ENCODE measurements around the gene FOXD4L6. TPM values are rescaled to one million over a fixed set of nuclear protein-coding genes. Genes with fewer than 3 reads are reported as not detected.
"Not testable (repeated sequence)": the region's sequence is repeated elsewhere in the genome, so short reads cannot be mapped to it uniquely, and the experiment has no call there.

Gene FOXD4L6
- total RNA-seq, 1 experiment from 2014 or later, result not detected

- H3K9me3 Mint-ChIP-seq (ENCODE audit: unreplicated experiment); H3K36me3 ChIP-seq (ENCODE audit: control insufficient read depth, insufficient read depth, low read length); POLR2A ChIA-PET; H3K27me3 Mint-ChIP-seq (ENCODE audit: insufficient read depth, unreplicated experiment); DNase-seq; H3K27me3 ChIP-seq (replicated peaks; ENCODE audit: control insufficient read depth, insufficient read depth, low read length); BruUV-seq (replicated peaks); H3K4me1 Mint-ChIP-seq (ENCODE audit: low read depth, unreplicated experiment); H3K4me1 ChIP-seq; CTCF ChIA-PET; H3K4me3 ChIP-seq (ENCODE audit: low read depth, low read length); H3K9me3 ChIP-seq; intact Hi-C loops (cut with micrococcal nuclease; ENCODE audit: unreplicated experiment); H3K27ac Mint-ChIP-seq (ENCODE audit: unreplicated experiment); H3K4me3 Mint-ChIP-seq (ENCODE audit: unreplicated experiment); H3K36me3 Mint-ChIP-seq (ENCODE audit: insufficient read depth, unreplicated experiment): not testable (repeated sequence)
Measured at GRCh38 chr9:41087929-41088328, 40.6 kb downstream of the FOXD4L6 start.

- H3K4me1 ChIP-seq; H3K36me3 Mint-ChIP-seq (ENCODE audit: insufficient read depth, unreplicated experiment); H3K27ac Mint-ChIP-seq (ENCODE audit: unreplicated experiment); H3K27me3 ChIP-seq (replicated peaks; ENCODE audit: control insufficient read depth, insufficient read depth, low read length); H3K27me3 Mint-ChIP-seq (ENCODE audit: insufficient read depth, unreplicated experiment); H3K9me3 Mint-ChIP-seq (ENCODE audit: unreplicated experiment); intact Hi-C loops (cut with micrococcal nuclease; ENCODE audit: unreplicated experiment); BruUV-seq (replicated peaks); H3K9me3 ChIP-seq; H3K4me3 ChIP-seq (ENCODE audit: low read depth, low read length); H3K4me1 Mint-ChIP-seq (ENCODE audit: low read depth, unreplicated experiment); POLR2A ChIA-PET; H3K4me3 Mint-ChIP-seq (ENCODE audit: unreplicated experiment); DNase-seq; H3K36me3 ChIP-seq (ENCODE audit: control insufficient read depth, insufficient read depth, low read length); CTCF ChIA-PET: not testable (repeated sequence)
Measured at GRCh38 chr9:41087157-41087780, 41.2 kb downstream of the FOXD4L6 start.

GRCh38 chr9:41086685-41087084 is 41.8 kb downstream of the FOXD4L6 start:
- H3K4me3 Mint-ChIP-seq (ENCODE audit: unreplicated experiment); H3K36me3 ChIP-seq (ENCODE audit: control insufficient read depth, insufficient read depth, low read length); H3K4me3 ChIP-seq (ENCODE audit: low read depth, low read length); H3K4me1 Mint-ChIP-seq (ENCODE audit: low read depth, unreplicated experiment); H3K27me3 ChIP-seq (replicated peaks; ENCODE audit: control insufficient read depth, insufficient read depth, low read length); H3K9me3 ChIP-seq; POLR2A ChIA-PET; DNase-seq; H3K27ac Mint-ChIP-seq (ENCODE audit: unreplicated experiment); H3K36me3 Mint-ChIP-seq (ENCODE audit: insufficient read depth, unreplicated experiment); H3K27me3 Mint-ChIP-seq (ENCODE audit: insufficient read depth, unreplicated experiment); H3K9me3 Mint-ChIP-seq (ENCODE audit: unreplicated experiment); H3K4me1 ChIP-seq; BruUV-seq (replicated peaks); intact Hi-C loops (cut with micrococcal nuclease; ENCODE audit: unreplicated experiment); CTCF ChIA-PET: not testable (repeated sequence)

- BruUV-seq (replicated peaks); POLR2A ChIA-PET; intact Hi-C loops (cut with micrococcal nuclease; ENCODE audit: unreplicated experiment); DNase-seq; H3K27ac Mint-ChIP-seq (ENCODE audit: unreplicated experiment); H3K4me3 ChIP-seq (ENCODE audit: low read depth, low read length); H3K36me3 Mint-ChIP-seq (ENCODE audit: insufficient read depth, unreplicated experiment); H3K4me3 Mint-ChIP-seq (ENCODE audit: unreplicated experiment); H3K27me3 Mint-ChIP-seq (ENCODE audit: insufficient read depth, unreplicated experiment); H3K4me1 Mint-ChIP-seq (ENCODE audit: low read depth, unreplicated experiment); H3K4me1 ChIP-seq; H3K9me3 Mint-ChIP-seq (ENCODE audit: unreplicated experiment); H3K27me3 ChIP-seq (replicated peaks; ENCODE audit: control insufficient read depth, insufficient read depth, low read length); H3K36me3 ChIP-seq (ENCODE audit: control insufficient read depth, insufficient read depth, low read length); CTCF ChIA-PET; H3K9me3 ChIP-seq: not testable (repeated sequence)
Measured at GRCh38 chr9:41086215-41086614, 42.3 kb downstream of the FOXD4L6 start.

GRCh38 chr9:41082358-41082757 is 46.1 kb downstream of the FOXD4L6 start:
- DNase-seq; H3K36me3 ChIP-seq (ENCODE audit: control insufficient read depth, insufficient read depth, low read length); CTCF ChIA-PET; H3K27ac Mint-ChIP-seq (ENCODE audit: unreplicated experiment); H3K4me1 Mint-ChIP-seq (ENCODE audit: low read depth, unreplicated experiment); H3K9me3 ChIP-seq; intact Hi-C loops (cut with micrococcal nuclease; ENCODE audit: unreplicated experiment); H3K27me3 ChIP-seq (replicated peaks; ENCODE audit: control insufficient read depth, insufficient read depth, low read length); POLR2A ChIA-PET; H3K4me1 ChIP-seq; H3K4me3 ChIP-seq (ENCODE audit: low read depth, low read length); H3K27me3 Mint-ChIP-seq (ENCODE audit: insufficient read depth, unreplicated experiment); H3K36me3 Mint-ChIP-seq (ENCODE audit: insufficient read depth, unreplicated experiment); BruUV-seq (replicated peaks); H3K9me3 Mint-ChIP-seq (ENCODE audit: unreplicated experiment); H3K4me3 Mint-ChIP-seq (ENCODE audit: unreplicated experiment): not testable (repeated sequence)

- H3K36me3 ChIP-seq (ENCODE audit: control insufficient read depth, insufficient read depth, low read length); POLR2A ChIA-PET; CTCF ChIA-PET; H3K9me3 Mint-ChIP-seq (ENCODE audit: unreplicated experiment); H3K4me1 Mint-ChIP-seq (ENCODE audit: low read depth, unreplicated experiment); H3K4me1 ChIP-seq; H3K4me3 ChIP-seq (ENCODE audit: low read depth, low read length); H3K27ac Mint-ChIP-seq (ENCODE audit: unreplicated experiment); H3K9me3 ChIP-seq; H3K27me3 Mint-ChIP-seq (ENCODE audit: insufficient read depth, unreplicated experiment); intact Hi-C loops (cut with micrococcal nuclease; ENCODE audit: unreplicated experiment); H3K36me3 Mint-ChIP-seq (ENCODE audit: insufficient read depth, unreplicated experiment); BruUV-seq (replicated peaks); H3K4me3 Mint-ChIP-seq (ENCODE audit: unreplicated experiment); H3K27me3 ChIP-seq (replicated peaks; ENCODE audit: control insufficient read depth, insufficient read depth, low read length); DNase-seq: not testable (repeated sequence)
Measured at GRCh38 chr9:41079464-41079863, 49.0 kb downstream of the FOXD4L6 start.

GRCh38 chr9:41077586-41077985 is 50.9 kb downstream of the FOXD4L6 start:
- H3K4me3 ChIP-seq (ENCODE audit: low read depth, low read length); H3K4me1 Mint-ChIP-seq (ENCODE audit: low read depth, unreplicated experiment); H3K36me3 ChIP-seq (ENCODE audit: control insufficient read depth, insufficient read depth, low read length); BruUV-seq (replicated peaks); POLR2A ChIA-PET; H3K4me3 Mint-ChIP-seq (ENCODE audit: unreplicated experiment); H3K9me3 Mint-ChIP-seq (ENCODE audit: unreplicated experiment); H3K4me1 ChIP-seq; H3K27me3 ChIP-seq (replicated peaks; ENCODE audit: control insufficient read depth, insufficient read depth, low read length); CTCF ChIA-PET; H3K27ac Mint-ChIP-seq (ENCODE audit: unreplicated experiment); intact Hi-C loops (cut with micrococcal nuclease; ENCODE audit: unreplicated experiment); H3K9me3 ChIP-seq; DNase-seq; H3K36me3 Mint-ChIP-seq (ENCODE audit: insufficient read depth, unreplicated experiment); H3K27me3 Mint-ChIP-seq (ENCODE audit: insufficient read depth, unreplicated experiment): not testable (repeated sequence)
